Neural crest cell (in vitro differentiated cells): ENCODE results near the gene CAMK2D. TPM values are rescaled to one million over a fixed set of nuclear protein-coding genes. Genes with fewer than 3 reads are reported as not detected.

Source experiments
- DNase-seq: peaks from one replicate; pipeline ENCODE4 v3.0.0; 2021; ENCODE audit warnings: low read depth, mixed read lengths, low spot score
- H3K27ac Mint-ChIP-seq: one replicate; pipeline ENCODE4 v1.8.0; 2021; ENCODE audit warnings: mild to moderate bottlenecking, mixed read lengths; ENCODE audit not compliant: unreplicated experiment
- H3K27me3 Mint-ChIP-seq: 2 replicates; pipeline ENCODE4 v1.8.0; 2021; ENCODE audit warnings: low read depth, mild to moderate bottlenecking, mixed read lengths
- H3K36me3 Mint-ChIP-seq: 2 replicates; pipeline ENCODE4 v1.8.0; 2021; ENCODE audit warnings: low read depth, mild to moderate bottlenecking, mixed read lengths
- H3K4me1 Mint-ChIP-seq: 2 replicates; pipeline ENCODE4 v1.8.0; 2021; ENCODE audit warnings: mixed read lengths
- H3K4me3 Mint-ChIP-seq: one replicate; pipeline ENCODE4 v1.8.0; 2021; ENCODE audit warnings: mild to moderate bottlenecking, mixed read lengths
- H3K9me3 Mint-ChIP-seq: 2 replicates; pipeline ENCODE4 v1.8.0; 2021; ENCODE audit warnings: mixed read lengths
- total RNA-seq: library from RNA; stranded (reverse); gene quantifications from 2 replicates; pipeline ENCODE4 v1.2.1, GENCODE V29; 2021
- TF ChIP-seq, protein P1 (sequence below): fragments of 200-600 bp; sonication (generic); conservative IDR thresholded peaks from 2 replicates; pipeline ENCODE4 v1.5.0; 2021; ENCODE audit warnings: antibody characterized with exemption, mild to moderate bottlenecking

CAMK2D gene
- total RNA-seq, 1 donor from 2014 or later, result 33.7 TPM

DNA sequence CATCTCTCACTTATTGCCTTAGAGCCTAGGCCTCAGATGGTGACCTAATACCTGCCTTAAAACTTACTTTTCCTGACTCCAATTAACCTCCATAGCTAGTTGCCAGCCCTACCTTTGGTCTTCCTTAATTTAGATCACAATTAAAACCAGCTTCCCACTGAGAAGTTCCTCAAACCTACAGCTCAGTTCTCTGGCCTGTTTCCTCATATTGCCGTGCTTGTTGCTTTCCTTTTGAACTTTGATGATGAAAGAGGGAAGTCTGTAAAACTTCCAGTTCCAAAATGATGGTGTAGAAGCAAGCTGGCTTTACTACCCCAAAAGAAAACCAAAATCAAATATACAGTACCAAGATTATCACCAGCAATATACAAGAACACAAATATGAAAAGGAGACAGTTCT, 28.9 kb upstream of the CAMK2D start:
- H3K4me3 Mint-ChIP-seq, result no peak overlapping the region
- peaks cover 12% of the 10 kb centered on the region for H3K9me3 Mint-ChIP-seq

DNA sequence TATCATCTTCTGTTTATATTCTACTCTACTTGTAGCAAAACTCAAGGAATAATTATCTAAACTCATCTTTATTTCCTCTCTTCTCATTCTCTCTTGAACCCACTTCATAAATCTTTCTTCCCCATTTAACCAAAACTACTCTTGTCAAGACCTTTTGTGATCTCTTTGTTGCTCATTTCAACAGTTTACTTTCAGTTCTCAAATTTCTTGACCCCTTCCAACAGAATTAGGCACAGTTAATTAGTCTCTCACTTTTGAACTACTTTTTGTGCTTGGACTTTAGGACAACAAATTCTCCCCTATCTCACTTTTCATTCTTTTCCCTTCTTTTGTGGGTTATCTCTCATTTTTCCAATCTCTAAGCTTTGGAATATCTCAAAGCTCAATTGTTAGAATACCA, 27.4 kb upstream of the CAMK2D start:
- H3K27ac Mint-ChIP-seq, result no peak overlapping the region
- no peaks in the 10 kb centered on the region for H3K4me1 Mint-ChIP-seq
- TF ChIP-seq, protein P1, sequence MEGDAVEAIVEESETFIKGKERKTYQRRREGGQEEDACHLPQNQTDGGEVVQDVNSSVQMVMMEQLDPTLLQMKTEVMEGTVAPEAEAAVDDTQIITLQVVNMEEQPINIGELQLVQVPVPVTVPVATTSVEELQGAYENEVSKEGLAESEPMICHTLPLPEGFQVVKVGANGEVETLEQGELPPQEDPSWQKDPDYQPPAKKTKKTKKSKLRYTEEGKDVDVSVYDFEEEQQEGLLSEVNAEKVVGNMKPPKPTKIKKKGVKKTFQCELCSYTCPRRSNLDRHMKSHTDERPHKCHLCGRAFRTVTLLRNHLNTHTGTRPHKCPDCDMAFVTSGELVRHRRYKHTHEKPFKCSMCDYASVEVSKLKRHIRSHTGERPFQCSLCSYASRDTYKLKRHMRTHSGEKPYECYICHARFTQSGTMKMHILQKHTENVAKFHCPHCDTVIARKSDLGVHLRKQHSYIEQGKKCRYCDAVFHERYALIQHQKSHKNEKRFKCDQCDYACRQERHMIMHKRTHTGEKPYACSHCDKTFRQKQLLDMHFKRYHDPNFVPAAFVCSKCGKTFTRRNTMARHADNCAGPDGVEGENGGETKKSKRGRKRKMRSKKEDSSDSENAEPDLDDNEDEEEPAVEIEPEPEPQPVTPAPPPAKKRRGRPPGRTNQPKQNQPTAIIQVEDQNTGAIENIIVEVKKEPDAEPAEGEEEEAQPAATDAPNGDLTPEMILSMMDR, result no peak
- peaks cover 2% of the 10 kb centered on the region for H3K36me3 Mint-ChIP-seq
- H3K27me3 Mint-ChIP-seq, result no peaks in the 10 kb centered on the region
- no peak overlapping the region for H3K4me3 Mint-ChIP-seq
- no peak for DNase-seq
- H3K9me3 Mint-ChIP-seq, result peaks cover 3% of the 10 kb centered on the region

More for the DNA sequence above, 28.9 kb upstream of the CAMK2D start:
- H3K27ac Mint-ChIP-seq, result no peak overlapping the region
- no peak for DNase-seq
- peaks cover 11% of the 10 kb centered on the region for H3K36me3 Mint-ChIP-seq
- H3K27me3 Mint-ChIP-seq, result no peaks in the 10 kb centered on the region
- TF ChIP-seq, protein P1, result no peak
- no peaks in the 10 kb centered on the region for H3K4me1 Mint-ChIP-seq

DNA sequence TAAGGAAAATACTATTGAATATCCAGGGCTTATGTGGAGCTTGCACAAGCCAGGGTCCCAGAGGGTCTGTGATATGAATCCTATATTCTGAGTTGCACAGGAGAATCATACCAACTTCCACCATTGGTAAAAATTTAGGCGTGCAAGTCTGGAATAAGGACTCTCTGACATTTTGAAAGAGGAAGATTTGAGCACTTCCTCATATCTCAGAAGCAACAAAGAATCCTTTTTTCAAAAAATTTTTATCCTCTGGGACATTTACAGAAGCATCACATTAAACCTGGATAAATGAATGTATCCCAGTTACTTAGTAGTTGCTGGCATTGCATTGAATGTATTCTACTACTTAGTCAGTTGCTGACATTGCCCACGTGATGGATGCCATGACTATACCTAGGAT, 24.2 kb upstream of the CAMK2D start:
- TF ChIP-seq, protein P1, result no peak
- Mint-ChIP-seq H3K27me3 (no peaks in the 10 kb centered on the region), H3K4me1 (no peaks in the 10 kb centered on the region), H3K9me3 (peaks cover 4% of the 10 kb centered on the region), H3K36me3 (no peaks in the 10 kb centered on the region), H3K27ac (no peak overlapping the region), H3K4me3 (no peak overlapping the region)
- DNase-seq, result no peak

DNA sequence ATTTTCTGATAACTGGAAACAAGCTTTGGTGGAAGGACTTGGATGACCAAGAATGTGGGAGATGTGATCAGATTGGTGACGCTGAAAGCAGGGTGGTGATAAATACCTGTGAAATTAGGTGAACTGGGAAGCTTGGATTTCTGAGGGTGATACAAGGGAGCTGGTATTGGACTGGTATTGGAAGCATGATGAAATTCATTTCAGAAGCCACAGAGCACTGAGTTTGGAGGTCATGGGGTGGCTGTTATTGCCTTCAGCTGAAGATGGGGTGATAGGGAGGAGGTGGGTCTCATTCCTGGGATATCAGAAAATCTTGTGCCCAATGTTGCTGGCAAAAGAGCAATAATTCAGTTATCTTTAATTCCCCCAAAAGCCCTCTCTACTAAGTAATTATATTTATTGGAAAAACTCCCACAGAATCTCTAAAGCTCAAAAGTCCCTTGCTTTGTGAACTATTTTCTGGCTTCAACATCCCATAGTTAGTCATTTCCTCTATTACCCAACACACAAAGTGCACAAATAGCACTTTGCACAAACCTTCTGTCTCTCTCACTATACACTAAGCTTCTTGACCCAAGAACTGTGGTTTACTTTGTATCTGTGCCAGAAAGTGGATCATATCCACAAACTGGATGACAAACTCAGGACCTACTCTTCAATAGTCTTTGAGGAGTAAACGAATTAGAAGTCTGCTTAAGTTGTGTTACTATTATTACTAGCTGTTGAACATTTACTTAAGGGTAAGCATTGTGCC, 23.1 kb upstream of the CAMK2D start:
- no peak overlapping the region for H3K4me3 Mint-ChIP-seq
- H3K4me1 Mint-ChIP-seq, result no peaks in the 10 kb centered on the region
- H3K36me3 Mint-ChIP-seq, result no peaks in the 10 kb centered on the region
- H3K27ac Mint-ChIP-seq, result no peak overlapping the region
- H3K27me3 Mint-ChIP-seq, result no peaks in the 10 kb centered on the region
- peaks cover 4% of the 10 kb centered on the region for H3K9me3 Mint-ChIP-seq
- TF ChIP-seq, protein P1, result no peak
- DNase-seq, result no peak

DNA sequence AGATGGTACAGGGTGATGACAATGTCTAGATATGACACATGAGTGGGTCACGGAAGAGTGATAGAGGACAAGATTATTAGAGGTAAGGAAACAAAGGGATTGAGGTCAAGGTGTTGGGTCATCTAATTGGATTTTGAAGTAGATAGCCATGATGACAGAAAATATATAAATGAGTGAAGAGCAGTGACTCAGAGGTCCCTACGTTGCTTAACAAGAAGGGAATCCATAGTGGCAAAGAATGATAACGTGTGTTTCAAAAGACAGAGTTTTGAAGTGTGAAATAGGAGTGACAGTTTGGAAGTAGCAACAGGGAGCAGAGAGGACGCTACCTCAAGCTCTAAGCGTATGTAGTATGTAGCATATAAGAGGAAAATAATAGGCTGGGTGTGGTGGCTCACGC, 22.2 kb upstream of the CAMK2D start:
- TF ChIP-seq, protein P1, result no peak
- Mint-ChIP-seq H3K27ac (no peak overlapping the region), H3K4me1 (no peaks in the 10 kb centered on the region), H3K4me3 (no peak overlapping the region), H3K27me3 (no peaks in the 10 kb centered on the region), H3K36me3 (no peaks in the 10 kb centered on the region), H3K9me3 (peaks cover 4% of the 10 kb centered on the region)
- no peak for DNase-seq
